Lower lobe of right lung (tissue), 2 donors: ENCODE data around the gene SLC25A42. TPM values are rescaled to one million over a fixed set of nuclear protein-coding genes. Genes with fewer than 3 reads are reported as not detected.
"Not testable (repeated sequence)": the region's sequence is repeated elsewhere in the genome, so short reads cannot be mapped to it uniquely, and the experiment has no call there.

Experiments
- ATAC-seq, 2 donors: fragments of 200-7000 bp; cut with Tn5 transposase; one replicate each; pipeline ENCODE4 v1.9.1; 2020 to 2022; ENCODE audit warnings: mild to moderate bottlenecking in 2 of 2, moderate library complexity in 2 of 2
- DNase-seq: peaks from one replicate; pipeline ENCODE4 v3.0.0-alpha.2; 2020
- H3K27ac ChIP-seq: fragments of 200-600 bp; one replicate; pipeline ENCODE4 v1.8.0; 2022
- H3K27me3 ChIP-seq: fragments of 200-600 bp; one replicate; pipeline ENCODE4 v1.8.0; 2022; ENCODE audit warnings: low read depth
- H3K36me3 ChIP-seq: fragments of 200-600 bp; one replicate; pipeline ENCODE4 v1.8.0; 2022; ENCODE audit warnings: mild to moderate bottlenecking
- H3K4me1 ChIP-seq: fragments of 200-600 bp; one replicate; pipeline ENCODE4 v1.8.0; 2022
- H3K4me3 ChIP-seq: fragments of 200-600 bp; one replicate; pipeline ENCODE4 v1.8.0; 2022; ENCODE audit warnings: mild to moderate bottlenecking
- H3K9me3 ChIP-seq: fragments of 200-600 bp; one replicate; pipeline ENCODE4 v1.8.0; 2022
- CTCF ChIP-seq: fragments of 200-600 bp; IDR thresholded peaks from one replicate; pipeline ENCODE4 v1.8.0; 2022; ENCODE audit warnings: antibody characterized with exemption, mild to moderate bottlenecking
- intact Hi-C: fragments of 100-400 bp; cut with DNase I; formaldehyde crosslinking; loops from one replicate; pipeline ENCODE4 v1.11.0; 2022
- long read RNA-seq: library from polyadenylated mRNA; unstranded; transcript quantifications from one replicate; pipeline ENCODE4 v2.0.0, GENCODE V29; 2021
- total RNA-seq: library from RNA; stranded (reverse); fragmentation: NEBNext Ultra II Directional; extraction: Animal tissue kit (Norgen Biotek cat#: 25700); gene quantifications from one replicate; pipeline ENCODE4 v1.2.1, GENCODE V29; 2021
- donor health status: DM: no; HTN: yes; CAD: no; lungs with severe emphysema.

The SLC25A42 gene
- 16.3 TPM for total RNA-seq
- long read RNA-seq, transcript SLC25A42-201 (8 exons, 3,120 nt) = major isoform, 23 of 62 reads
- long read RNA-seq, transcript SLC25A42-203 (3 exons, 753 nt) = minor isoform, 6 of 62 reads
- long read RNA-seq, partial matches to known transcripts = 9 of 62 reads
- long read RNA-seq, other reads (novel, unspliced or antisense) = 24 of 62 reads

- intact Hi-C loops = no loop called here
- no peak for TF ChIP-seq CTCF
- H3K27me3 ChIP-seq = no peaks in the 10 kb centered on the region
- peaks cover under 1% of the 10 kb centered on the region for H3K36me3 ChIP-seq
- peak; percentile 99 for DNase-seq
- peaks cover 31% of the 10 kb centered on the region for H3K4me1 ChIP-seq
- no peaks in the 10 kb centered on the region for H3K9me3 ChIP-seq
- peak; percentile 97 to 98 for ATAC-seq
- peak within 1 kb of the TSS; percentile 79 for H3K27ac ChIP-seq
- H3K4me3 ChIP-seq = peak within 1 kb of the TSS; percentile 76
Observed at GRCh38 chr19:19063183-19064097, at the start of gene SLC25A42. TSS of gene SLC25A42 (plus strand) at chr19:19063994. CDS start at chr19:19096125, 32,131 bp downstream.

GRCh38 chr19:19021115-19021514 lies 42.7 kb upstream of the SLC25A42 start:
- Histone ChIP-seq H3K27me3 (no peaks in the 10 kb centered on the region), H3K36me3 (peaks cover 79% of the 10 kb centered on the region), H3K9me3 (no peaks in the 10 kb centered on the region), H3K27ac (no peak overlapping the region), H3K4me3 (no peak overlapping the region), H3K4me1 (peaks cover 5% of the 10 kb centered on the region)
- no peak for TF ChIP-seq CTCF
- no peak for DNase-seq
- ATAC-seq = peak; percentile 57 to 86
- intact Hi-C loops = no loop called here

- Histone ChIP-seq H3K4me3 (no peak overlapping the region), H3K9me3 (no peaks in the 10 kb centered on the region), H3K27me3 (no peaks in the 10 kb centered on the region), H3K36me3 (peaks cover 79% of the 10 kb centered on the region), H3K27ac (no peak overlapping the region), H3K4me1 (peaks cover 5% of the 10 kb centered on the region)
- ATAC-seq = no peak
- no peak for TF ChIP-seq CTCF
- no peak for DNase-seq
- intact Hi-C loops = no loop called here
Observed at GRCh38 chr19:19022380-19022961, 41.3 kb upstream of the SLC25A42 start.

GRCh38 chr19:19023376-19023775 lies 40.4 kb upstream of the SLC25A42 start:
- intact Hi-C loops, ATAC-seq, H3K4me3 ChIP-seq: not testable (repeated sequence)

GRCh38 chr19:19025861-19026260 lies 37.9 kb upstream of the SLC25A42 start:
- intact Hi-C loops = no loop called here
- TF ChIP-seq CTCF = no peak
- DNase-seq (no peak), ATAC-seq (no peak)
- Histone ChIP-seq H3K36me3 (peaks cover 91% of the 10 kb centered on the region), H3K4me3 (no peak overlapping the region), H3K4me1 (peaks cover 5% of the 10 kb centered on the region), H3K27me3 (no peaks in the 10 kb centered on the region), H3K9me3 (no peaks in the 10 kb centered on the region), H3K27ac (no peak overlapping the region)

More at GRCh38 chr19:19023376-19023775, 40.4 kb upstream of the SLC25A42 start:
- H3K27ac ChIP-seq, DNase-seq, H3K9me3 ChIP-seq, H3K27me3 ChIP-seq, H3K4me1 ChIP-seq: not testable (repeated sequence)
- H3K36me3 ChIP-seq = peaks cover 79% of the 10 kb centered on the region
